ENCODE results near the gene USP1.
A peak's percentile ranks its signal among the peaks of the same experiment; 100 is the strongest.

USP1 gene

DNA sequence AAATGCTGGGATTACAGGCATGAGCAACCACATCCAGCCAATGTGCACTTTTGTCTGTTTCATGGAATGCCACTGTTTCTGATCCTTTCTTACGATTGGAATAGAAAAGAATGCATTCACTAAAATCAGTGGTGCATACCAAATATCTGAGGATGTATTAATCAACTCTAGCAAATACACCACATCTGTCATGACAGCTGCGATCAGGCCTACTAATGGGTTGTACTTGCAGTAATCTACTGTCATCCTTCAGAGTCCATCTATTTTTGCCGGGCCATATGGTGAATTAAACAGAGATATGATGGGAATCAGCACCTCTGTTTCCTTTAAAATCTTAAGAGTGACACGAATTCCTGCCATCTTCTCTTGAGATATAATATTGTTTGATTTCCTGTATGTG lies 8.5 kb upstream of the USP1 start:
- DNase-seq (ENCODE audit: low spot score) = no peak

GRCh38 chr1:62429581-62429980 lies 7.3 kb upstream of the USP1 start:
- no peak for DNase-seq (ENCODE audit: low spot score)

DNA sequence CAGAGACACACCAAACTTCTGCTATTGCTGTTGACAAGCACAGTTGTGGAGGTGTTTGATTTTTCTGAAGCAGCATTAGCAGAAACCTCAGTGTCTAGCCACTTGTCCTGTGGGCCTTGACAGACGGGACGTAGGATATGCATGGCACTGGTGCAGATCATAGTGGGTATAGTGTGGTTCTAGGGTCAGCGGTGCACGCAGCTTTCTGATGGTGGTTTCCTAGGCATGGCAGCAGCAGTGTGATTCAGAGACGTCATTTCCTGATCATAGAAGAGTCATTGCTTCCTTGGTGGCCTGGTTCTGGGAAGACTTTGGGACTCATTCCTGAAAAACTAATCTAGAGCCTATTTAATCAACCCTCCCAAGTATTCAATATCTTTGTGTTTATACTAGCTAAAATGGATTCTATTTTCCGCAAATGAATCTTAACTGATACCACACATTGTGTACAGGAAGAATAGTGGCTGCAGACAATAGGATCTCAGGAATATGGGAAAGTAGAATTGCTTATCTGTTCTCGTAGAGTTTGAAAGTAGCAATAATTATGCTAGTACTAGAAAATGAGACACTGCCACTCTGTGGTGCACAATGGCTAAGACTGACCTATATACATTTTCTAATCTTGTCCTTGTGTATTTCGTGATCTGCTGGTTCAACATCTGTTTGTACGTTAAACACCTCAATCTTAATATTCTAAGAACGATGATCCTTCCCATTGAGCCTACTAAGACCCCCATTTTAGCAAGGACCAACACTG lies 2.8 kb upstream of the USP1 start:
- DNase-seq (ENCODE audit: low spot score) = peak; percentile 31

- DNase-seq (ENCODE audit: low spot score) = no peak
These were observed 2.2 kb upstream of the USP1 start for GRCh38 chr1:62434618-62435001.

GRCh38 chr1:62435231-62436038 lies 1.4 kb upstream of the USP1 start:
- peak; percentile 49 for DNase-seq (ENCODE audit: low spot score)

GRCh38 chr1:62436039-62436465 lies 797 bp upstream of the USP1 start:
- DNase-seq (ENCODE audit: low spot score) = no peak

GRCh38 chr1:62437273-62437940 lies 558 bp downstream of the USP1 start:
- DNase-seq (ENCODE audit: low spot score) = peak; percentile 19

- DNase-seq (ENCODE audit: low spot score) = peak; percentile 58
These were observed 1.3 kb downstream of the USP1 start for GRCh38 chr1:62438163-62438562.

DNA sequence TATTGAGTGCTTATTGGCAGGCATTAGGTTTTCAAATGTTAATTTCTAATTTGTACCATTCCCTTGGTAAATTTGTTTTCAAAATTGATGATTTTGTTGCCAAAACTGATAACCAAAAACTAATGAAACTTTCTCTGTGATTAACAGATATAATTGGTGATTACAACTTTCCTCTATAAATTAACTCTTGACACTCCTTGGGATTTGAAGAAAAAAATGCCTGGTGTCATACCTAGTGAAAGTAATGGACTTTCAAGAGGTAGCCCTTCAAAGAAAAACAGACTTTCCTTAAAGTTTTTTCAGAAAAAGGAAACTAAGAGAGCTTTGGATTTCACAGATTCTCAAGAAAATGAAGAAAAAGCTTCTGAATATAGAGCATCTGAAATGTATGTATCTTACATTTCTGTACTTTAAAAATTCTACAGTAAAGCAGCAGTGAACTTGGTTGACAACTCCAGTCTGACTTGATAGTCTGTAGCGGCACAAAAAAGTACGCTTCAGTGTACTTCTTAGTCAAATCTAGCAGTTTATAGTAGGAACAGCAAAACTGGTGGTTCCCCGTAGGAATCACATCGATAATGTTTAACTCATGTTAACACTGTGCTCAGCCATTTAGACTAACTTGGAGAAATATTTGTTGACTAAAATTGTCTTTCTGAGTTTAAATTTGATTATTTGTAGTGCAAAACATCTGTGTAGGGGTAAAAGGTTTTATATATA lies 3.0 kb downstream of the USP1 start:
- DNase-seq (ENCODE audit: low spot score) = peak; percentile 72

DNA sequence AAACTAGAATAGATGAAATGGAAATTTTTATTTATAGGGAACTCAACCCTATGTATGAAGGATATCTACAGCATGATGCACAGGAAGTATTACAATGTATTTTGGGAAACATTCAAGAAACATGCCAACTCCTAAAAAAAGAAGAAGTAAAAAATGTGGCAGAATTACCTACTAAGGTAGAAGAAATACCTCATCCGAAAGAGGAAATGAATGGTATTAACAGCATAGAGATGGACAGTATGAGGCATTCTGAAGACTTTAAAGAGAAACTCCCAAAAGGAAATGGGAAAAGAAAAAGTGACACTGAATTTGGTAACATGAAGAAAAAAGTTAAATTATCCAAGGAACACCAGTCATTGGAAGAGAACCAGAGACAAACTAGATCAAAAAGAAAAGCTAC lies 7.9 kb downstream of the USP1 start:
- DNase-seq (ENCODE audit: low spot score) = no peak

DNA sequence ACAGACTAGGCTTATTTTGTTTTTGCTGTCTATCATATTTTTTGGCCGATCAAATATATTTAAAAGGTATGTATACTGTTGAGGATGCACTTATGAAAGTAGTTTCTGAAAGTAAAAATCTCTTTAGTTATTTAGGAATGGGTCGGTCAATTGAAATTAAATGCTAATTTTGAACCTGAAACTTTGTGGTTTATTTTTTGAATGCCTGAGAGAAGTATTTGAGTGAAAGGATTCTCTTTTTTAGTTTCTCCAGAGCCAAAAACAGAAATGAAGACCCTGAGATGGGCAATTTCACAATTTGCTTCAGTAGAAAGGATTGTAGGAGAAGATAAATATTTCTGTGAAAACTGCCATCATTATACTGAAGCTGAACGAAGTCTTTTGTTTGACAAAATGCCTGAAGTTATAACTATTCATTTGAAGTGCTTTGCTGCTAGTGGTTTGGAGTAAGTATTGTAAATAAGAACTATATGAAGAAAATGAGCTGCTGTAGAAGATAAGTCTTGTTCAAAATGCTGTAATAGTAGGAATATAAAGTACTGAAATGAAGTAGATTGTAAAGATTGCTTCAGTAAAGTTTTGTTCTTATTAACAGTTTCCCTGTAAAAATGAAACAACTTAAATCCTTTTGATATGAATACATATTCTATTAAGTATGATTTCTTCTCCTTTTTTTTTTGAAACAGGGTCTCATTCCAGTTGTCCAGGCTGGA lies 11.5 kb downstream of the USP1 start:
- DNase-seq (ENCODE audit: low spot score) = no peak

DNA sequence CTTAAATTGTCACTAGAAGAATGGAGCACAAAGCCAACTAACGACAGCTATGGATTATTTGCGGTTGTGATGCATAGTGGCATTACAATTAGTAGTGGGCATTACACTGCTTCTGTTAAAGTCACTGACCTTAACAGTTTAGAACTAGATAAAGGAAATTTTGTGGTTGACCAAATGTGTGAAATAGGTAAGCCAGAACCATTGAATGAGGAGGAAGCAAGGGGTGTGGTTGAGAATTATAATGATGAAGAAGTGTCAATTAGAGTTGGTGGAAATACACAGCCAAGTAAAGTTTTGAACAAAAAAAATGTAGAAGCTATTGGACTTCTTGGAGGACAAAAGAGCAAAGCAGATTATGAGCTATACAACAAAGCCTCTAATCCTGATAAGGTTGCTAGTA lies 13.5 kb downstream of the USP1 start:
- DNase-seq (ENCODE audit: low spot score) = no peak

- peak; percentile 58 for DNase-seq (ENCODE audit: low spot score)
These were observed 16.1 kb downstream of the USP1 start for GRCh38 chr1:62452951-62453350.

- DNase-seq (ENCODE audit: low spot score) = no peak
These were observed 21.1 kb downstream of the USP1 start for GRCh38 chr1:62457955-62458354.

DNA sequence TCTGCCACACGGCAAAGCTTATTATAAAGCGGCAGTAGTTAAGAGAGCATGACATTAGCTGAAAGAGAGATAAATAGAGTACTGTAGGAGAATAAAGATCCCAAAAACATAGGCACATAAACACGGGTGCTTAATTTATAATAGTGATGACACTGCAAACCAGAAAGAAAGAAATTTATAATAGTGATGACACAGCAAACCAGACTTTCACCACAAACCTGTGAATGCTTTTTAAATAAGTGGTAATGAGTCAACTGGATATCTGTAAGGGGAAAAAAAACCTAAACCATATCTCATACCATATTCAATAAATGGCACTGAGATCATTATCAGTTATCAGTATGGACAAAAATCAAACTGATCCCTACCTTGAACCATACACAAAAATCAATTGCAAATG lies 25.5 kb downstream of the USP1 start:
- DNase-seq (ENCODE audit: low spot score) = no peak

DNA sequence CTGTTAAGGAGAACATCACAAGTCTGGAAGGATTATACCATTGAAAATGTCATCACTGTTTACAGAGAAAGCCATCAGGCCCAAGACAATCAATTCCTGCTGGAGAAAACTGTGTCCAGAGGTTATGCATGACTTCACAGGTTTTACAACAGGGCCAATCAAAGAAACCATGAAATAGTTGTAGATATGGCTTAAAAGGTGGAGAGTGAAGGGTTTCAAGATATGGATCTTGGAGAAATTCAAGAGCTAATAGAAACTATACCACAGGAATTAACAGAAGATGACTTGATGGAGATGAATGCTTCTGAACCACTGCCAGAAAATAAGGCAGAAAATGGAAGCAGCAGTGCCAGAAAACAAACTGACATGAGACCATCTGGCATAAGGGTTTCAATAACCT lies 30.2 kb downstream of the USP1 start:
- DNase-seq (ENCODE audit: low spot score) = no peak

- DNase-seq (ENCODE audit: low spot score) = no peak
These were observed 39.8 kb downstream of the USP1 start for GRCh38 chr1:62476525-62477219.

DNA sequence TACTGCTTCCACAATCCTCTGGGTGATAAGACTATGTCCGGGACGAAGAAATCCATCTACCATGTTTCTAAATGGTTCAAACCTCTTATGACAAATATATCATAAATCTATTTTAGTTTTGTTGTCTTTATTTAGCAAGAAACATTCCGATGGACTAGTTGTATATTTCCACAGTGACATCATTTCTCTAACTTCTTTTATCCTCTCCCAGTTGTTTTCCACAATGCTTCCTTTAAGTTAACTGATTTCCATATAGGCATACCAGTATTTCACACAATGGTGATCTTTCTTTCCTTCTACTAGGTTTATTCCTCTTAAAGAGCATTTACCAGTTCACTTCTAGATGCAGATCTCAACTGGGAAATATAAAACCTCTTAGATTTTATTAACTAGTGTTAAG lies 44.8 kb downstream of the USP1 start:
- no peak for DNase-seq (ENCODE audit: low spot score)

DNA sequence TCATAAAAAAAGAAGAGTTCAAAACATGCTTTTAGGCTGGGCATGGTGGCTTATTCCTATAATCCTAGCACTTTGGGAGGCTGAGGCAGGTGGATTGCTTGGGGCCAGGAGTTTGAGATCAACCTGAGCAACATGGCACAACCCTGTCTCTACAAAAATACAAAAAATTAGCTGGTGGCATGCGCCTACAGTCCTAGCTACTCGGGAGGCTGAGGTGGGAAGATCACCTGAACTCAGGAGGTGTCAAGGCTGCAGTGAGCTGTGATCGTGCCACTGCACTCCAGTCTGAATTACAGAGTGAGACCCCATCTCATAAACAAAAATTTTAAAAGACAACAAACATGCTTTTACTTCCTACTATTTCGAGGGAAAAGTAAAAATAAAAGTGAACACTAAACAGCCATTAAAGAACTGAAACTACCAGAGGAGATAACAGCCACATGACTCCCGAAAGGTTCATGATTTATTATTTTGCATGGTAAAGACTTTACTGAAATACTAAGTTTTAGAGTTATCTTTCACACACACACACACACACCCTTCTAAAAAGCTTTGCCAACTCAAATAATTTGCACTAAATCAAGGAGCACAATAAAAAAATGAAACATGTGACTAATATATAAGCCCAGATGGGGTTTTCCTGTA lies 48.1 kb downstream of the USP1 start:
- no peak for DNase-seq (ENCODE audit: low spot score)

GRCh38 chr1:62487956-62488355 lies 51.1 kb downstream of the USP1 start:
- DNase-seq (ENCODE audit: low spot score) = no peak

DNA sequence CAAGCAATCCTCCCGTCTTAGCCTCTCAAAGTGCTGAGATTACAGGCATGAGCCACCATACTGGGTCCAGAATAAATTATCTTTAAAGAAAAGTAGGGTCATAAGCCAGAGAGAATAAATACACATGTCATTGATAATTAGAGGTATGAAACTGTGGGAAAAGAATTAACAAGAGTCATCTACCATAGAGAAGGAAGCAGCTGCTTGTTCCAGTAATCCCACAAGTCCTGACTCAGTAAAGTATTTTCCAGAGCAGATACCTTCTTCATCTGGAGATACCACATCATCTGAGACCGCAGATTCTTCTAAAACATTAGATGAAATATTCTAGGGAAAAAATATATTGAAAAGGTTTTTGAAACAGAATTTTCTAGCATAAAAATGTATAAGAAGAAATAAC lies 55.7 kb downstream of the USP1 start:
- no peak for DNase-seq (ENCODE audit: low spot score)
